Fibroblast of the conjunctiva (primary cell): ENCODE results near the gene PAH.
A peak's percentile ranks its signal among the peaks of the same experiment; 100 is the strongest.
"Not testable (repeated sequence)": the region's sequence is repeated elsewhere in the genome, so short reads cannot be mapped to it uniquely, and the experiment has no call there.

Experiments
- DNase-seq: peaks from one replicate; pipeline ENCODE4 v3.0.0-alpha.2; 2010; ENCODE audit warnings: low read depth

PAH gene

DNA sequence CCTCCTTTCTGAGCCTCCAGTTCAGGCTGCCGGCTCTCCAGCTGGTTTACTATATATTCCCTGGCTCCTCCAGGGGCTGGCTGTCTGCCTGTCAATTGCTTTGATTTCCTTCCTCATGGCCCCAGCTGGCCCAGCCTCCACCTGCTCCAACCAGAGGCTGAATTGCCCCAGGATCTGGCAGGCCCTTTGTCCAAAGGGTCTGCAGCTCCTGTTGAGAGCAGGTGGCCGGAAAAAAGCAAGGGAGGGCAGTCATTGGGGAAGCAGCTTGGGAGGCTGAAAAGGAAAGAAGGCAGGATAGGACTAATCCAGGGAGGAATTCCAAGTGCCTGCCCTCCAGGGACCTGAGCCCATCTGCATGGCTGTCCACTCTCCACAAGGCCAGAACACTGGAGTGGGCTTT lies 25.3 kb downstream of the PAH start:
- DNase-seq, result no peak

DNA sequence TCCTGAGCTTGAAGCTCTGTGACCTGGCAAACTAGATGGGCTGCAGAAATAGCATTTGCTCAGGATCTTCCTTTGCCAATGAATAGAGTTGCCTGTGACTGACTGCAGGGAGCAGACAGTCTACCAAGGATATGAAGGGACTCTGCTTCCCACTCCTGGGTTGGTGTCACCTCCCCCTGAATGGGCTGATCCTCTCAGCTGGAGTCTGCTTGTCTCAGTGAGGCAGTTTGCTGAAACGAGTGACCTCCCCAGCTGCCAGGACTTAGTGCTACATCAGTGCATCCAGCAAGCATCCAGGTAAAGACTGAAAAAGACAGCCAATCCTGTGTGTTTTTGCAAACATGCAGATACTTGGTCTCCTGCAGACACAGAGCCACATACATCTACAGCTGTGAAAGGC lies 28.5 kb downstream of the PAH start:
- no peak for DNase-seq

GRCh38 chr12:102885043-102885932 lies 31.8 kb downstream of the PAH start:
- DNase-seq, result no peak

DNA sequence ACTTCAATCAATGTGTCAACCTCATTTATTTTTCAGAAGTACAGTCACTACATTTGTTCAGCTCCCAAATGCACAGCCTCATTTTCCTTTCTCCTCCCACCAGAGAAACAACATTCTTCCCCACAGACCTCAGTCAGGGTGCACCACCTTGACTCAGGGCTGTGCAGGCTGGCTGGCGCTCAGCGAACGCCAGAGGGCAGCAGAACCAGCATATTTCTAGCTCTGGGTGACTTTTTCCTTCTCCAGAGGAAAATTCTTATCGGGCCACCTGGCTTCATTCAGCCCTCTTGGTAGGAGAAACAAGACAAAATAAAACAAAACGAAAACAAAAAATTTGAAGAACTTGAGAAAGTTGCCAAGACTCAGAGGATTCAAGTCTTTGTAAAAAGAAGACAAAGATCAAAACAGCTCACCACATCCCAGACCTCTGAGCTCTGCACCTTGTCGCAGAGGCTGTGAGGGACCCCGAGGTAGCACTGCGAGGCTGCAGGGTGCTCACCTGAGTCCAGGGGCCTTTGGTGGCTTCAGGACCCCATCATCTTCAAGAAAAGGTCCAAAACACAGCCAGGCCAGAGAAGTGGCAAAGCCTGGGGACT lies 33.7 kb downstream of the PAH start:
- no peak for DNase-seq

GRCh38 chr12:102880783-102881182 lies 36.3 kb downstream of the PAH start:
- DNase-seq, result no peak

DNA sequence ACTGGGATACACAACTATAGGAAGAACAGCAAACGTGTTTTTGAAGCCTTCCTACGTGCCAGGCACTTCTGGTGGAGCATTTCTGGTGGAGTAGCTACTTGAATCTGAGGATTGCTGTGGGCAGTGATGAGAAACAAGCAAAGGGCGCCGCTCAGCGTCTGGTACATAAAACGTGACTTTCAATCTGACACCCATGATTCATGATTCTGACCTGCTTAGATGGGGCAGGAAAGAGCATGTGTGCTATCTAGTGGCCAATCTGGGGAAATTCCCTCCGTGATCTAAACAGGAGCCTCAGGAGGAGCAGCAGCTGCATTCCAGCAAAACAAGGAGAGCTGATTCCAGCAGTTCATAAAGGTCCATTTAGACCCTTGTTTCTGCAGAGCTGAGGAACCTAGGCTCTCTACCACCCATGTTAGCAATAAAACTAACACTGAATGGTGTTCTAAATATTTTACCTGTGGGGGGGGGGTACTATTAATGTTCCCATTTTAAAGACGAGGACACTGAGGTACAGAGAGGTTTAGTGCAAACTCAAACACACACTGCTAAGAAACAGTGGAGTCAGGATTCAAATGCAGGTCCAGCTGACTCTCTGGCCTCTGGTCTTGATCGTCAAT lies 37.8 kb downstream of the PAH start:
- DNase-seq, result peak; percentile 3

DNA sequence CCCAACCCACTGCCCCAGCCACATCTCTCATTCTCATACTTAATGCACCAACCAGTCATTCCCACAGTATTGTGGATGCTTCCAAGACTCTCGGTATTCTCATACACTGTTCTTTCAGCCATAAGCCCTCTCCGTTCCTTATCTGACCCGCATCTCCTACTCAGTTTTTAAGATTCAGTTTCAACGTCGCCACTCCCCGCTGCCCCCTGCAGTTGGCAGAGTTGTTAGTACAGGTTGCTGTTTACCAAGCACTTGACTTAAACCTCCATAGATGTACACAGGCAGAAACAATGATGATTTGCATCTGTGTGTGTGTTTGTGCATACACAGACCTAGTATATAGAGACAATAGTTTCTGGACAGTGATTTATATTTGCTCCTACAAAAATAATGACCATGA lies 40.2 kb downstream of the PAH start:
- DNase-seq, result no peak

GRCh38 chr12:102874819-102875218 lies 42.2 kb downstream of the PAH start:
- DNase-seq, result no peak

DNA sequence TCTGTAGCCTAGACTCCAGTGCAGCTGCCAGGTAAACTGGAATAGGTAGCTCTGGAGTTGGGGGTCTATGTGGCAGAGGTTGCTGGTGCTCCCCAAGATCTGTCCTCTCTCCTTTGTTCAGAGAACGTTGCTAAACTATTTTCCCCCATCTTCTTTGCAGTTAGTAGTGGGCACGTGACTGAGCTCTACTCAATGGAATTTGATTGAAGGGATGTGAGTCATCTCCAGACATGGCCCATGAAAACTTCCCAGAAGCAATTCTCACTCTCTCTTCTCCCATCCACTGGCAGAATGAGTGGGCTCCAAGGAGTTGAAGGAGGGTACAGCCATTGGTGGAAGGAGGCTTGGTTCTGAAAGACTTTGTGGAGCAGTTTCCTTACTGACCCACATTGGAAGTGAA lies 44.0 kb downstream of the PAH start:
- no peak for DNase-seq

GRCh38 chr12:102871014-102871413 lies 46.0 kb downstream of the PAH start:
- DNase-seq, result no peak

DNA sequence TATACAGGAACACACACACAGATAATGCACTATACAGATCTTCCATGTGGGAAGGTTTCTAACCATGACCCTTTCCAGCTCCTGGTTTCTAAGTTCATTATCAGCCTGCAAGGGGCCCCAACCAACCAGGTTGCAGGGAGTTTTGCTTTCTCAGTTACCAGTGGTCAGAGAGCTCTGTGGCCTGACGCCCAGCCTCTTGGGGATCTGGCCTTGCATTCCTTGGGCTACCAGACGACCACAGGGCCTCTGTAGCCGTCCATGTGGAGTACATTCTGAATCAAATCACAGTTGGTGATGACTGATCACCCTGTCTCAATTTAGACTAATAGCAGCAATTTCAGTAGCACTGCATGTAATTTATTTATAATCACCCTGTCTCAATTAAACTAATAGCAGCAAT lies 47.5 kb downstream of the PAH start:
- DNase-seq, result no peak

GRCh38 chr12:102865821-102866615 lies 51.0 kb downstream of the PAH start:
- no peak for DNase-seq

GRCh38 chr12:102862486-102862885 lies 54.6 kb downstream of the PAH start:
- no peak for DNase-seq

- DNase-seq, result no peak
Observed at GRCh38 chr12:102851246-102851645, 65.8 kb downstream of the PAH start.

DNA sequence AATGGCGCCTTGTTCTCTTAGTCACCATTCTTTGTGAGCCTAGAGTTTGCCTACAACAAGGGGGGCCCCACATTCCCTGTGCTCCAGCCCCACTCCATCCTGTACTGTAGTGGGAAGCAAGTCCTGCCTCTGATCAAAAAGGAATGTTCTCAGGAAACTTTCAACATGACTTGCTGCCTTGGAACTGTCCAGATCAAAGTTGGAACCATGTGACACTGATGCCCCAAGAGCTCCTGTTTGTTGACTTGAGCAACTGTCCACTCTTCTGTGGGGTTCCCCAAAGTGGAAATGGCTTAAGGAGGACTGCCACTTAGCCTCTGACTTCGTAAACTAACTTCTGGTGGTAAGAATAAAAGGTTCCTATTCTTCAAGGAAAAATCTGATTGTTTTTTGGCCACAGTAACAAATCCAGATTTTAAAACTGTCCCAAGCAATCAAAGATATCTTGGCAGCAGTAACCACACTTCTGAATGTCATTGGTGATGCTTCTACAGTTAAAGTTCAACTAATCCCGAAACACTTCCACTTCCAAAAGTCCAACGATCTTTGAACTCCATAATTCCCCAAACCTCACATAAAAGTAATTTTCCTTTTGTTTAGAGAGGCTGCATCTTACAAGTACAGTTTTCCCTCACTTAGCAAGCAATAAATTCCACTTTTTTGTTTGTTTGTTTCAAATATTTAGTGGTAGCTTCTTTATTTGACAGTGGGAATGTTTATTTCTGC lies 67.2 kb downstream of the PAH start:
- DNase-seq, result no peak

- no peak for DNase-seq
Observed at GRCh38 chr12:102848832-102849231, 68.2 kb downstream of the PAH start.

- DNase-seq, result no peak
Observed at GRCh38 chr12:102847131-102847530, 69.9 kb downstream of the PAH start.

- no peak for DNase-seq
Observed at GRCh38 chr12:102833687-102834441, 83.2 kb downstream of the PAH start.

GRCh38 chr12:102832826-102833225 lies 84.2 kb downstream of the PAH start:
- DNase-seq, result not testable (repeated sequence)

DNA sequence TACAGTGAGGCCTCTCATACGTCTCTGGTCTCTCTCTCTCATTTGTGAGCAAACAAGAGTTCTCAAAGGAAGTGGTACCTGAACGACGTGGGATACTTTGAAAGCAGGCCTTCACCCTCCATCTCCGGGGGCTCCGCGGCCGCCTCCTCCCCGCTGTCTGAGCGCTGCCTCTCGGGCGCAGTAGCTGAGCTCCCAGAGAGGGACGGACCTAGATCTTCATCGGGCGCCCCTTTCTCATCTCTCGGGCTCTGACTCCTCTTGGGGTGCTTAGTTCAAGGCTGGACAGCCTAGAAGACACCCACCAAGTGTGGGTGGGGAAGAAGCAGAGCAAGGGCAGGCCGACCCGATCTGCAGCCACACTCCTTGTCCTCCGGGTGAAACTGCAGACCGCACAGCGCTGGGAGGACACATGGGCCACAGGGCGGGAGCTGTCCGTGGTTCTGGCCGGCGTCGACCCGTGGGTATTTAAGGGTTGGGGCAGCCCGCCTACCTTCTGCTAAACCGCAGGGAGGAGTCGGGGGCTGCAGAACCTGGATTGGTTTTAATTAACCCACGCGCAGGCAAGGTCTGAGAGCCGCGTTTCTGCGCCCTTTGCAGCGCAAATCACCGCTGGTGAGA lies 92.7 kb downstream of the PAH start:
- no peak for DNase-seq

- DNase-seq, result no peak
Observed at GRCh38 chr12:102821149-102821548, 95.9 kb downstream of the PAH start.
